ENCODE data around the gene CENPO.
"Not testable (repeated sequence)": the region's sequence is repeated elsewhere in the genome, so short reads cannot be mapped to it uniquely, and the experiment has no call there.

The CENPO gene

GRCh38 chr2:24788816-24789215 is 4.4 kb upstream of the CENPO start:
- DNase-seq (ENCODE audit: low spot score): no peak

GRCh38 chr2:24791452-24791851 is 1.8 kb upstream of the CENPO start:
- DNase-seq (ENCODE audit: low spot score): no peak

- no peak for DNase-seq (ENCODE audit: low spot score)
These were observed 717 bp upstream of the CENPO start for GRCh38 chr2:24792542-24792873.

GRCh38 chr2:24793761-24794435 is 673 bp downstream of the CENPO start:
- peak; percentile 18 for DNase-seq (ENCODE audit: low spot score)

GRCh38 chr2:24797644-24798043 is 4.4 kb downstream of the CENPO start:
- no peak for DNase-seq (ENCODE audit: low spot score)

- not testable (repeated sequence) for DNase-seq (ENCODE audit: low spot score)
These were observed 7.3 kb downstream of the CENPO start for GRCh38 chr2:24800487-24800886.

GRCh38 chr2:24805811-24806660 is 12.8 kb downstream of the CENPO start:
- not testable (repeated sequence) for DNase-seq (ENCODE audit: low spot score)

- DNase-seq (ENCODE audit: low spot score): no peak
These were observed 13.4 kb downstream of the CENPO start for GRCh38 chr2:24806661-24807036.

GRCh38 chr2:24809316-24810007 is 16.2 kb downstream of the CENPO start:
- no peak for DNase-seq (ENCODE audit: low spot score)

- DNase-seq (ENCODE audit: low spot score): no peak
These were observed 20.5 kb downstream of the CENPO start for GRCh38 chr2:24813691-24814137.

- DNase-seq (ENCODE audit: low spot score): no peak
These were observed 21.3 kb downstream of the CENPO start for GRCh38 chr2:24814516-24814915.

GRCh38 chr2:24815171-24815570 is 21.9 kb downstream of the CENPO start:
- DNase-seq (ENCODE audit: low spot score): no peak

GRCh38 chr2:24816404-24816803 is 23.2 kb downstream of the CENPO start:
- DNase-seq (ENCODE audit: low spot score): no peak

- peak; percentile 72 for DNase-seq (ENCODE audit: low spot score)
These were observed 23.7 kb downstream of the CENPO start for GRCh38 chr2:24816884-24817283.

GRCh38 chr2:24818721-24819167 is 25.5 kb downstream of the CENPO start:
- no peak for DNase-seq (ENCODE audit: low spot score)

- no peak for DNase-seq (ENCODE audit: low spot score)
These were observed 26.4 kb downstream of the CENPO start for GRCh38 chr2:24819442-24820174.

GRCh38 chr2:24820175-24820513 is 26.9 kb downstream of the CENPO start:
- no peak for DNase-seq (ENCODE audit: low spot score)

GRCh38 chr2:24820598-24821432 is 27.6 kb downstream of the CENPO start:
- DNase-seq (ENCODE audit: low spot score): no peak

- no peak for DNase-seq (ENCODE audit: low spot score)
These were observed 28.2 kb downstream of the CENPO start for GRCh38 chr2:24821433-24821891.

- DNase-seq (ENCODE audit: low spot score): no peak
These were observed 29.0 kb downstream of the CENPO start for GRCh38 chr2:24822049-24822706.

Measured in AG08395 (cell line).